GM12874 (cell line): Measurements from ENCODE around the gene RRAD.

Experiments
- TF ChIP-seq, protein P1 (sequence below): IDR thresholded peaks from 2 replicates; pipeline ENCODE4 v1.5.1; 2011; ENCODE audit warnings: low read depth, mild to moderate bottlenecking, control low read depth, low read length, moderate library complexity; ENCODE audit not compliant: insufficient read depth

Gene RRAD

DNA sequence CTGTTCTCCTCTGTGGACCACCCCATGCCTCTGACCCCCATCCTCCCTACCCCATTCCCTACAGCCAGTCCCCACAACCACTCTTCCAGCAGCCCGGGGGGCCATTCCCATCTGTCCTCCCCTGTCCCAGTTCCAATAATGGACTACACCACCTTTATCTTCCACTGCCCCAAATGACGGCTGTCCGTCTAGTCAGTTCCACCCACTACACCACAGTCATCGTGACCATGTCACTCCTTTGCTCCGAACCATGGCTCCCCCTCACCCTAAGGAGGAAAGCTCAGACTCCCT, 29.7 kb downstream of the RRAD start:
- TF ChIP-seq, protein P1, sequence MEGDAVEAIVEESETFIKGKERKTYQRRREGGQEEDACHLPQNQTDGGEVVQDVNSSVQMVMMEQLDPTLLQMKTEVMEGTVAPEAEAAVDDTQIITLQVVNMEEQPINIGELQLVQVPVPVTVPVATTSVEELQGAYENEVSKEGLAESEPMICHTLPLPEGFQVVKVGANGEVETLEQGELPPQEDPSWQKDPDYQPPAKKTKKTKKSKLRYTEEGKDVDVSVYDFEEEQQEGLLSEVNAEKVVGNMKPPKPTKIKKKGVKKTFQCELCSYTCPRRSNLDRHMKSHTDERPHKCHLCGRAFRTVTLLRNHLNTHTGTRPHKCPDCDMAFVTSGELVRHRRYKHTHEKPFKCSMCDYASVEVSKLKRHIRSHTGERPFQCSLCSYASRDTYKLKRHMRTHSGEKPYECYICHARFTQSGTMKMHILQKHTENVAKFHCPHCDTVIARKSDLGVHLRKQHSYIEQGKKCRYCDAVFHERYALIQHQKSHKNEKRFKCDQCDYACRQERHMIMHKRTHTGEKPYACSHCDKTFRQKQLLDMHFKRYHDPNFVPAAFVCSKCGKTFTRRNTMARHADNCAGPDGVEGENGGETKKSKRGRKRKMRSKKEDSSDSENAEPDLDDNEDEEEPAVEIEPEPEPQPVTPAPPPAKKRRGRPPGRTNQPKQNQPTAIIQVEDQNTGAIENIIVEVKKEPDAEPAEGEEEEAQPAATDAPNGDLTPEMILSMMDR, result no peak

DNA sequence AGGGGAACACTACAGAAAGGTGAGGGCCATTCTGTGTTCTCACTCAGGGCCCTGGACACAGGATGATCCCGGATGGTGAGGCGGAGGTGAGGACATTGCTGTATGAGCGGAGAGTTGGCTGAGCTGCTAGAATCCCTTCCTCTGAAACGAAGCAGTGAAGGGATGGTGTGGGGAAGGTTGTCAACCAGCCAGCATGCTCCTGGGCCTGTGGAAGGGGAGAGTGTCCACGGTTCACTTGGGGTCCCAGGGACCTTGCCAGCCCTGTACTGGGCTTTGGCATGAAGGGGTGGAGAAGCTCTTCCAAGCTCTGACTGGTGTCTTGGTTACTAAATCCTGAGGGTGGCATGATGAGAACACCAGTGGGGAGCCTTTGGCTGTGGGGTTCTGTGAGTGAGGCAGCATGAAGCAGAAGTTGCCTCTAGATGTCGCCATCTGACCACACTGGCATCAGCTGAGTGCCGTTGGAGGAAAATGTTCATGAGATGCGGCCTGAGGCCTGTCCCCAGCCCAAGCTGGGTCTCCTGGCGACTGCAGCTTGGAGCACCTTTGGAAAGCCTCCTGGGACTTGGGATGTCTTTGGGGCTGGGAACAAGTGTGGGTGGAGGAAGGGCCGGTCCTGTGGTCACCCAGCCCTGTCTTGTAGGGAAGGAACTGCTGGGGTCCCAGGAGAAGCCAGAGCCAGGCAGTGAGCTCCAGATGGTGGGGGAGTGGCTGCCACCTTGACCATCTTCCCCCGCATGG, 30.2 kb downstream of the RRAD start:
- TF ChIP-seq, protein P1, result peak; percentile 87

DNA sequence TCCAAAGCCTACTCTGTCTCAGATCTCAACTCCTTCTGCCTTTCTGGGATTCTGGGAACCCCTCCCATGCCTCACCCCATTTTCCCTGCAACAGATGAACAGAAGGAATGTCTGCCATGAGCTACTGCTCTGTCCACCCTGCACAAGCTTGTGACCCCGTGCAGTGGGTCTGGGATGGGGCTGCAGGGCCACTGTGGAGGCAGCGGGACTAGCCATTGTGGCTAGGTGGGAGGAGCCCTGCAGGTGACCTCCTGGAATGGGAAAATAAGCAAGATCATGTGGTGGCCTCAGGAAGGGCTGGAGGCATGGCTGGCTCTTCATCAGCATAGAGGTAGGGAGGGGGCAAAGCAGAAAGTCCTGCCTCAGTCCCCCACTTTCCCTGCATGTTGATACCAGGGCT, 31.3 kb downstream of the RRAD start:
- TF ChIP-seq, protein P1, result no peak

DNA sequence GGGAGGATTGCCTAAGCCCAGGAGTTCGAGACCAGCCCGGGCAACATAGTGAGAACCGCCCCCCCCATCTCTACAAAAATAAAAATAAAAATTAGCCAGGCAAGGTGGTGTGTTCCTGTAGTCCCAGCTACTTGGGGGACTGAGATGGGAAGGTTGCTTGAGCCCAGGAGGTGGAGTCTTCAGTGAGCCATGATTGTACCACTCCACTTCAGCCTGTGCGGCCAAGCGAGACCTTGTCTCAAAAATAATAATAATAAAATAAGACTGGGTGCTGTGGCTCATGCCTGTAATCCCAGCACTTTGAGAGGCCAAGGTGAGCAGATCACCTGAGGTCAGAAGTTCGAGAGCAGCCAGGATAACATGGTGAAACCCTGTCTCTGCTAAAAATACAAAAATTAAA, 33.5 kb downstream of the RRAD start:
- TF ChIP-seq, protein P1, result no peak

DNA sequence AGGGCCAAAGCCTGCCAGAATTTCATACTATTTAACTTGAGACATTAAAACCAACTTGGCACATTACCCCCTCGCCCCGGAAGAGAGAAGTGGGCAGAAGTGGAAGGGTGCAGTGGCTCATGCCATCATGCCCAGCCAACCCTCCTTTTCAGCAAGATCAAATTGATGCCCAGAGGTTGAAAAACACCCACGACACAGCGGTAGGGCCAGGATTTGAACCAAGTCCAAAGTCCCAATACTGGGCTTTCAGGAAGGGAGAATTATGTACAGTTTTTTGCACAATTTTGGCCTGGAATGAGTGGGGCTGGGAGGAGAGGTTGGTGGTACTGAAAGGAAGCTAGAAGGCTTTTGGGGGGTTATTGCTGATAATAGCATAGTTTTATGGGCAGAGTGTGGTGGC, 34.0 kb downstream of the RRAD start:
- TF ChIP-seq, protein P1, result no peak

DNA sequence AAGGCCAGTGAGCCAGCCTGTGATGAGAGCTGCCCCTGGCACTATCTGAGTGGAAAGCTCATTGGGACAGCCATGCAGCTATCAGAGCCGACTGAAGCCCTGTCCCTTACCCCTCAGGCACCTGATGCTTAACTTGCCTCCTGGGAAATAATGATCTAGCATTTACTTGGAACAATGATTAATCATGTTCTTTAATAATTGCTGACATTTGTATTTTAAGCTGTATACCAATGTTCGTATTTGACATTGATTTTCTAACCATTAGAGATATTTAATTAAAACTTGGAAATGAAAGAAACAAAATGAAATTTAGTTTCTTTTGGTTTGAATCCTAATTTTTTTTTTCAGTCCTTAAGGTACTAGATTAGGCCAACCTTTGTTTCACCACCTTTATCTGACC, 34.5 kb downstream of the RRAD start:
- TF ChIP-seq, protein P1, result no peak

DNA sequence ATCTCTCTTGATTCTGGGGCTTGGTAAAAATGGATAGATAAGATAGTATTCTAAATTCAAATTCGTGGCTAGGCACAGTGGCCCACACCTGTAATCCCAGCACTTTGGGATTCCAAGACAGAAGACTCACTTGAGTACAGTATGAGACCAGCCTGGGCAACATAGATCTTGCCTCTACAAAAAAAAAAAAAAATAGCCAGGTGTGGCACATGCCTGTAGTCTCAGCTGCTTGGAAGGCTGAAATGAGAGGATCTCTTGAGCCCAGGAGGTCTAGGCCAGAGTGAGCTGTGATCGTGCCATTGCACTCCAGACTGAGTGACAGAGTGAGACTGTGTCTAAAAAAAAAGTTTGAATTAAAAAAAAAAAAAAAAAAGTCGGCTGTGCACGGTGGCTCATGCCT, 35.7 kb downstream of the RRAD start:
- TF ChIP-seq, protein P1, result no peak
